OCI-M2 (cell line): ENCODE data around the gene GAREM1.
"Not testable (repeated sequence)": the region's sequence is repeated elsewhere in the genome, so short reads cannot be mapped to it uniquely, and the experiment has no call there.

Experiments
- DNase-seq: peaks from one replicate; lab custom pipeline; 2025; ENCODE audit not compliant: unreplicated experiment; lab: John Stamatoyannopoulos, UW

GAREM1 gene

DNA sequence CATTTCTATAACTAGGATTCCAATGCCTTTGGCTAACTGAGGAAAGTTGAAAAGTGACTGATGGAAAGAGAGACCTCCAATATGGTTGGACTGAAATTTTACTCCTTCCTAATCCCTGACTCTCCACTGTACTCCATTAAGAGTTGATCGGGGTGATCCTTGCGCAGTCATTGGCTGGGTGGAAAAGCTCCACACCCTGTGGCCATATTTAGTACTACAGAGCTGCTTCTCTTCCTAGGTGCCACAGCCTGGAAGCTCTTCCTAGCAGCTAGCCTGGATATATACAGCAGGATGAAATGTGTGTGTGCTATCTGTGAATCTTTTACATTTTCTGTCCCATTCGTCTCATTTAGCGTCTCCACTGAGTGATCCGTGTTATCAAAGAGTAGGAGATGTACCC, 209.7 kb downstream of the GAREM1 start:
- DNase-seq = no peak

DNA sequence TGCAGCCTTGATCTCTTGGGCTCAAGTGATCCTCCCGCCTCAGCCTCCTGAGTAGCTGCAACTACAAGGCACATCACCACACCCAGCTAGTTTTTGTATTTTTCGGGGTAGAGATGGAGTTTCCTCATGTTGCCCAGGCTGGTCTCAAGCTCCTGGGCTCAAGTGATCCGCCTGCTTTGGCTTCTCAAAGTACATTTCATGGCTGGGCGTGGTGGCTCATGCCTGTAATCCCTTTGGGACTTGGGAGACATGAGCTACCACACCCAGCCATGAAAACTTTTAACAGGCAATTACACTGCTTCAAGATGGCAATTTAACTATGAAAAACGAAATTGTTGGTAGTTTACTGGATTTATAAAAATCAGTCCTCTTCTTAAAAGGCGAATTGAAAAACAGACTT, 211.1 kb downstream of the GAREM1 start:
- no peak for DNase-seq

DNA sequence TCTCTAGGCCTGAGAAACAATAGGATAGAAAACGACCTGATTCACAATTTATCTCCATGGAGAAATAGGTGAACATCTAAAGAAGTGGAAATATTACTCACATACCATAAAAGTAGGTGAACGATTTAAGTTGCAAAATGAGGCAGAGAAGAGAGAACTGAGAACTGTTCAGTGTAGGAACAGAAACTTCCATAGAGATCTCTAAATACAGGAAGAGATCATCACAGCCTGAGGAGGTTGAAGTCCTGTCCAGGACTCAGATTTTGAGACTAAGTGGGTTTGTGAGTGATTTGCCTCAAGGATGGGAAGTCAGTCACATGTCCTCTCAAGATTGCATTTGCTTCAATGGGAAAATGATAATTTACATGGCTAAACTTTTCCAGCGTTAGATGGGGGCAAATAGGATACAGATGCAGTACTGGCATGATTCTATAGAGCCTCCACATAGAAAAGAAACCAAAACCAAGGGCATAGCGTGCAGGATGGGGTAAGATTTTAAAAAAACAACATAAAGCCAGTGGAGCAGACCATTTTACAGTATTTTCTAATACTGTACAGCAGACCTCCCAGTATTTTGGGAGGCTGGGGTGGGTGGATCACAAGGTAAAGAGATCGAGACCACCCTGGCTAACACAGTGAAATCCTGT, 212.0 kb downstream of the GAREM1 start:
- no peak for DNase-seq

DNA sequence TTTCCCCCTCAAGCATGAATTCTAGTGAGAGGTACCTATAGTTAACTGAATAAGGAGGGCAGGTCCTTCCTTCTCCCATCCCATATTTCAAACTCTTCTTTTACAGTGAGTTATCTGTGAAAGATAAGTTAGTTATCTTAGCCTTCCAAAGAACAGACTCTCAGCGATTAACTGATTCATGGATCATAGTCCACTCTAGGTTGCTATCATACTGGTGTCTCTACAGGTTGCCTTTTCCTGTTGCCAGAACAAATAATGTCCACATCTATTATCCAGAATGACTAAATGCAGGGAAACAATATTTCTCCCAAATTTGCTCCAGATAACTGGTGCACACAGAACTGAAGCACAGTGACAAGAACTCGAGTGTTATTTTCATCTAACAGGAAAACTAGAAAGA, 212.5 kb downstream of the GAREM1 start:
- no peak for DNase-seq

DNA sequence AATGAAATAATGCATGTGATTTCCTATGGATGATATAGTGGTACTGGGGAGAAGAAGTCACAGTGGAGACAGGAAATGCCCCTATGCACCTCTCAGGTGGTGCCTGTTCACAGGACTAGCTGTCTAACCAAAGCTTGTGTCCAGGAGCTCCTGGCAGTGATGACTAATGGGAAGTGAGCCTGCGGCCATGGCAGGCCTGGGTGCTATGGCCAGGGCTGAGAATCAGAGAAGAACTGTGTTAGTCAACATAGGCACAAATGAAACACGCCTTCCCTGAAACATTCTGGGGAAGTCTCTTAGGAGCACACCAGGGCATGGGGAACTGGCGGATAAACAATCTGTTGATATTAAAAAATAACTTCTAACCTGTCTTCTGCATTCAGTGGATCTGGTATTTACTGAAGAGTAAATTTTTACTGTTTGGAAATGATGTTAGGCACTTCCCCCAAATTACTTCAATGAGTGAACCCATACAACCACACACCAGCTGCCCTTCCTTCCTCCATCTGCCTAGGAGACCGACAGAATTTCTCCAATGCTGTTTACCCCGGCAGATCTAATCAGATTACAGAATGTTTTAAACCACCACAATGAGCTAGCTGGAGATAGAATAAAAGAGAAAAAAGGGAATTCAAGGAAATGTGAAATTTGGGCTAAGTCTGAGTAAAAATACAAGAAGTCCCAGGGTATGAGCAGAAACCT, 213.4 kb downstream of the GAREM1 start:
- DNase-seq = no peak

DNA sequence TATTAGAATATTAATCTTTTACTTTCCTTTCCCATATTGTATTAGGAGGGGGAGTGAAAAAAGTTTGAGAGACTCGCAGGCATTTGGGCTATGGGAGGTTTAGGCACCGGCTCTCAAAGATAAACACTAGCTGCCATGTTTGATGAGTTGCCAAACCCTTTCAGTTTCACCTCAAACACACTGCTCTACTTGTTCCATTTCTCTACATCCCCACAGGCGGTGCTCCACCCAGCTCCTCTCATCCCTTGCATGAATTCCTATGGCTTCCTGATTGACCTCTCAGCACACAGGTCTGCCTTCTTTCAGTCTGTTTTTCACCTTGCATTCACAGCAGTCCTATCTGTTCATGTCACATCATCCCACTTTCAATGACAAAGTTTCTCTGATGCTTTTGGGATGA, 215.1 kb downstream of the GAREM1 start:
- no peak for DNase-seq

DNA sequence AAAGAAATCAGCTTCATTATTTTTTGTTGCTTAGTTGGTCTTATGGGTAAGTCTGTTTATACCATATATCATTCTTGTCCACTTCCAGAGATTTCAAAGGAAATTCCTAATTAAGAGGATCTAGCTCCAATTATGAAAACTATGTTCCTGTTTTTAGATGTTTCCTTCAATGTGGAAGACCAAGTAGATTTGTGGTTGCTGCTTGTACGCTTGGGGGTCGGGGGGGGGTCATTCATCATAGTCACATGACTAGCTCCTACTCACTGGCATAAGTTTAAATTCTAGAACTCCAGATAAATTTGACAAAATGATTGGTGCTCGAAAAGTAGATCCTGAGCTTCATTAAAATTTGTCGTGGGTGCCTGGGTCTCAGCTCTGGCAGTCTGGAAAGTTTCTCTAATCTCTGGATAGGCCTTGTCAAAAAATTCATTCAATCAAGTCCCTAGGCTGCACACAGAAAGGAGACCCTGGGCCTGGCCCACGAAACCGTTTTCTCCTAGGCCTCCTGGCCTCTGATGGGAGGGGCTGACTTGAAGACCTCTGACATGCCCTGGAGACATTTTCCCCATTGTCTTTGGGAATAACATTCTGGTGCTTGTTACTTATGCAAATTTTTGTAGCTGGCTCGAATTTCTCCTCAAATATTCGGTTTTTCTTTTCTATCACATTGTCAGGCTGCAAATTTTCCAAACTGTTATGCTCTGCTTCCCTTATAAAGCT, 218.4 kb downstream of the GAREM1 start:
- DNase-seq = no peak

DNA sequence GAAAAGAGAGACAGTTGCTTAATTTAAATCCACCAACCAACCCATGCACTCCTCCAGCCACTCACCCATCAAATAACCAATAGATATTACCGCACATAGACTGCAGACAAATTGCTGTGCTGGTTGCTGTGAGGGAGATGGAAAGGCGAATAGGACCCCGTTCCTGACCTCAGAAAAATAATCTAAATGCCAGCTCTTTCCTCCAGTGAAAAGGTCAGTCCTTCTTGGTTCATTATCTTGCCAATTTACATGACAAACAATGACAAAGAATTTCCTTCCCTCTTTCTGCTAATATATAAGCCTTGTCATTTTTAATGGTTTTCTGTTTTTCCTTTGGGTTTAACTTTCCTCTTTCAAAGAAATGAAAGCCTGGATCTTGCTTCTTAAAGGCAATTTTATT, 219.2 kb downstream of the GAREM1 start:
- no peak for DNase-seq

DNA sequence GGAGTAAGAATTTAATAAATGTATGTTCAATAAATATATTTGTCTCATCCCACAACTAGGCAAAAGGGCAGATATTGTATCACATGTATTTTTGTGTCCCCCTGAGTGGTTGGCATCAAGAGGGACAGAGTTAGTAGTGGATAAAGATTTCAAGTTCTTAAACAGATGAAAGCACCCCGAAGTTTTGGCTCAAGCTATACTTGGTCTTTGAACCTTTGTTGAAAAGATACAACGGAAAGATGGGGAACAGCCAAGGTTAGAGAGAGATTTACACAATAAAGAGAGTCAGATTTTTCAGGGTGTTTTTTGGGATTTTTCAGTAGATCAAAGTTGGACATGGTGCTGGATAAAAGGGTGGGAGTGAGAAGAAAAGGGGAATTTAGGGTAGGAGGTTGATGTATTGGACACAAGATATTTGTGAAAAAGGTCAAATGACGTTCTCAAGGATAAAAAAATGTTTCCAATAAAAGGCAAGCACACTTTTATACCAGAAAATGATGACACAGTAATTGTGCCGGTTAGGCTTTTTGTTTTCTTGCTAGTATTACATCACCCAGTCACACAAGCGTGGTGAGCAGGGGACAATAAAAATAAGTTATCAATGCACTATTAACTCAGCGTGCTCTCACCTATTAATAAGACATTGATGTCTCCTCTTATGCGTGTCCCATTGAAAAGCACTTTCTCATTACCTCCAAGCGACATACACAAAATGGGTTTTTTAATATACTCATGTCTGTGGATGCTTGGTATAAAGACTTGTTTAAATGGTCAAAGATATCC, 221.3 kb downstream of the GAREM1 start:
- DNase-seq = no peak

DNA sequence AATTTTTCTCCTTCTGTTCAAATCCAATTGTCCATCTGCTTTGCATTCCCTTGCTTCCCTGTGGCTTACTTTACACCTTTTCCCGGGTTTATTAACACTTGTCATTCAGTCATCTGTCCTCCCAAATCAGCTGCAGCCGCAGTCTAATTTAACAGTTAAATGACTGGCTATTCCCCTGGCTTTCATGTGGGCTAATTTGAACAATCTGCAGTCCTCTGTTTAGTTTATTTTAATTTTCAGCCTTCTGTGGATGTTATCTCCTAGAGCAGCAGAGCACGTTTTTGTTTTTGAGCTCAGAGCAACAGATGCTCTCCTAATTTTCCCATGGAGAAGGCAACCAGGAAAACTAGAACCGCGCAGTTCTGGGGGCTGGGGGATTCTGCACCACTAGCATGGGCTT, 225.8 kb downstream of the GAREM1 start:
- no peak for DNase-seq

DNA sequence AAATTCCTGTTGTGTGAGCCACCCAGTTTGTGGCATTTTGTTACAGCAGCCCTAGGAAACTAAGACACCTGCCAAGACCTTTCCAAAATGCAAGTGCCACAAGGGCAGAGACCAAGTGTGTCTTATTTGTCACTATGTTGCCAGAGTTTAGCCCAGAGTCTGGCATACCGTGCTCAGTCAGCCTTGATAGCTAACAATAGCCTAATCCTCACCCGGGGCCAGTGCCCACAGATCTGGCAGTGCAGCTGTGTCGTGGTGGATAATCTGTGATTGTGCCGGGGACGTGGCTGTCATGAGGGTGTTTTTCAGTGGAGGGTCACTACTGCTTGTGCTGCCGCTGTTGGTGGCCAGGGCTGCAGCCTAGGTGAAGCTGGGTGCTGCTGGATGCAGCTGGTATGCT, 227.3 kb downstream of the GAREM1 start:
- DNase-seq = no peak

DNA sequence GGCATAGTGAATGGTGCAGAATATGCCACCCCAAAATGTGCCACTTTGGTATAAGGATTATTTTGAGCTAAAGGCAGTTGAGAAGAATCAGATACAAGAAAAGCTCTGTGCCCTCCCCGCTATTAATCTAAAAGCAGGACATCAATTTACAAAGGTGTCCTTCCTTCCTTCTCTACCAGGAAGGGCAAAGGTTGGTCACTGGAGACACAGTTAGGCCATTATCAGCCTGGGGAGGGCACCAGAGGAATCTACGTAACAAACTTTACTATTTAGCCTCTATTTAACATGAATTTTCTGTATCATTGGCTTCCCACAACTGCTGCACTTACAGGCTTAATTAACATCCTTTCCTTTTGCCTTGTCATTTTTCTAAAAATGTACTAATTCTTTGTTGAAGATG, 228.3 kb downstream of the GAREM1 start:
- no peak for DNase-seq

DNA sequence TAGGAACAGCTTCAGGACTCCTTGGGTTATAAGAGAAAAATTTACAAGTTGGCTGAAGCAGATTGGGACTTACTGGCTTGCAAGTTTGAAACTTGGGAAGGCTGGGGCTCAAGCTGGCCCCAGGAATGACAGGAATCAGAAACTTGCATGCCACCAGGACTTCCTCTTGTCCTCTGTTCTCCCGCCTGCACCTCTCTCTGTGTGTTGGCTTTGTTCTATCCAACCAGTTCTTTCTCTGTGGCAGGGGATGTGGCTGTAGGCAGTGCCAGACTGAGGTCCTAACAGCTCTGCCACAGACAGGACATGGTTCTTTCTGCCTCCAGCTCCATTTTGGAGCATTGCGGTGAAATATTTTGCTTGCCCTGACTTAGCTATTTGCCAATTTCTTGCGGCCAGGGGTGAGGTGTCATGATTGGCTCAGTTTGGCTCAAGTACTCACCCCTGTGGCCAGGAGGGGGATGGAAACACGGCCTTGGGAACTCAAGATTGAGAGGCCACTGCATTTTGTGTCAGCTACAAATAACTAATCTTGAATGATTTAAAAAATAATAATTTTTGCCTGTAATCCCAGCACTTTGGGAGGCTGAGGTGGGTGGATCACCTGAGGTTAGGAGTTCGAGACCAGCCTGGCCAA, 231.9 kb downstream of the GAREM1 start:
- DNase-seq = no peak

DNA sequence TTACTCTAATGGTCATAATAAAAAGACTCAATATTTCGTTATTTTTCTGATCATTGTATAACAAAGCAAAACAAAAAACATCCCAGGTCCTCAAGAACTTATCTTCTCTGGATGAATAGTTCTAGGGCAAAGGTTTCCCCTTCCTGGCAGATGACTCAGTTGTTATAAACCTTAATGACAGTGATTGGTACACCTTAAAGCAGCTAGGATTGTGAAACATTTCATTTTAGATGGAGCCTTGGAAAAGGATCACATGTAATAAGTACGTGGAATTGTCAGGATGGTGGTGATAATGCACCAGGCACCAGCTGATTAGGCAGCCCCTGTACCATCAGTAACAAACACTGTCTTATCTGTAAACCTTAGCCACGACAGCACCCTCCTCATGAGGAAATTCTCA, 233.6 kb downstream of the GAREM1 start:
- DNase-seq = no peak

DNA sequence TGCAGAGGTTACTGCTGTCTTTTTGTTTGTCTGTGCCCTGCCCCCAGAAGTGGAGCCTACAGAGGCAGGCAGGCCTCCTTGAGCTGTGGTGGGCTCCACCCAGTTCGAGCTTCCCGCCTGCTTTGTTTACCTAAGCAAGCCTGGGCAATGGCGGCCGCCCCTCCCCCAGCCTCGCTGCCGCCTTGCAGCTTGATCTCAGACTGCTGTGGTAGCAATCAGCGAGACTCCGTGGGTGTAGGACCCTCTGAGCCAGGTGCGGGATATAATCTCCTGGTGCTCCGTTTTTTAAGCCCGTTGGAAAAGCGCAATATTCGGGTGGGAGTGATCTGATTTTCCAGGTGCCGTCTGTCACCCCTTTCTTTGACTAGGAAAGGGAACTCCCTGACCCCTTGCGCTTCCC, 237.3 kb downstream of the GAREM1 start:
- not testable (repeated sequence) for DNase-seq

DNA sequence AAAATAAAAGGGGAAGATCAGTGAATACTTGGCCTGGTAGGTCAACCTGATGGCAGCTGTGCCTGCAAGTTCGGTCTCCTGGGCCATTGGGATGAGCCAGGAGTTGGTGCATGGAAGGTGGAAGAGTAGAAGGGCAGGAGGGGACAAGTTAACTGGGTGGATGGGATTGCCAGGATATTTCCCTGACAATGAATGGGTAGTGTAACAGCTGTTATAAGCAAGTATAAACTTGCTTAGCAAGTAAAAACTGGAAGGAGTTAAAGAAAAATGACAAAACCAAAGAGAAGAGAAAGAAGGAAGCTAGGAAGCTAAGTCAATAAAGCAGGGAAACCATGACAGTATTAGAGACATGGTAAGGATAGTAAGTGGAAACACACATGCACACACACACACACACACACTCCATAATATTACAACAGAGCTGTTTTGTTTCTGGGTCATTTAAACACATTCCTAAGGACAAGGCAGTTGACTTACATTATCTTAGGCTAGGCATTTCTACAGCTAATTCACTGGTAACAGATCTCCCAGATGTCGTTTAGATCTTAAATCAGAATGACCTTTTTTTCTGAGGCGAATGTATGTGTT, 251.2 kb downstream of the GAREM1 start:
- no peak for DNase-seq

DNA sequence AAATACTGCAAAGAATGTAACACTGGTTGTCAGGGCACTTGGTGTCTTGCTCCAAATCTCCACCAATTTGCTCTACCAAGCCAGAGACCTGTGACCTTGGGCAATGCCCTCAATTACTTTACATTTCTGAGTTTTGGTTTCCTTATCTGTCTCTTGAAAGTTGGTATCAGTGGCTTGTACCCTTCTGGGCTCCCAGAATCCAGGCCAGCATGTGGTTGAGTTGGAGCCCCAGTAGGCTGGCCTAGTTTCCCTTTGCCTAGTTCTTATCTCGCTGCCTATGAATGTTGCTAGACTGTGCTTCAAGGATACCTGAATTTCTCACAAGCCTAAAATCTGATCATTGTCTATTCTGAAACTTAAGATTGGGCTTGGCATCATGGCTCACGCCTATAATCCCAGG, 254.3 kb downstream of the GAREM1 start:
- no peak for DNase-seq

DNA sequence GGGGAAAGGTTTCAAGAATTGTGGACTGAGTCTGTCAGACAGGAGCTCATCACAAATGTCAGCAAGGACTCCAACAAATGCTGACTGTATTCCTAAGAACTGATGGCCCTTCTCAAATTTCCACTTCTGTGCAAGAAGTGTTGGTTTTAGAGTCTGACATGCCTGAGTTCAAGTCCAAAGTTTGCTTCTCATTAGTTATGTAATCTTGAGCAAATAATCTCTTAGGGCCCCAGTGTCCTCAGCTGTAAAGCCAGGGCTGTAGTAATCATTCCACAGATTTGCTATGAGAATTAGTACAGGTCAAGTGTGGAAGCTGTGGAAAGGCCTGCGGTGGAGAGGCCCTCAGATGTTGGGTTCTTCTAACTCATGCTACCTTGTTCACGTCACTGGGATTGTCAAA, 257.0 kb downstream of the GAREM1 start:
- no peak for DNase-seq
